HG03097 (cell line): ENCODE measurements around the gene SPTBN1.

Experiments used
- ATAC-seq: cut with Tn5 transposase; IDR thresholded peaks from one replicate; pipeline ENCODE4 v1.9.1; 2021; ENCODE audit not compliant: unreplicated experiment, low FRiP score

Gene SPTBN1

GRCh38 chr2:54716375-54716774, 260.2 kb downstream of the SPTBN1 start:
- ATAC-seq = no peak

- ATAC-seq = no peak
These were observed 264.4 kb downstream of the SPTBN1 start for GRCh38 chr2:54720563-54720962.
